Stimulated activated CD4-positive, alpha-beta T cell treated with anti-CD3 and anti-CD28 coated beads, Interleukin-1b, Interleukin-23, amount 100 ng/mL, for 4 hours (primary cell): Measurements from ENCODE around the gene POR.

Experiments
- DNase-seq, 2 donors: peaks; one replicate each; pipeline ENCODE4 v3.0.0-alpha.2; 2020; ENCODE audit warnings: low read depth in 2 of 2

The POR gene

DNA sequence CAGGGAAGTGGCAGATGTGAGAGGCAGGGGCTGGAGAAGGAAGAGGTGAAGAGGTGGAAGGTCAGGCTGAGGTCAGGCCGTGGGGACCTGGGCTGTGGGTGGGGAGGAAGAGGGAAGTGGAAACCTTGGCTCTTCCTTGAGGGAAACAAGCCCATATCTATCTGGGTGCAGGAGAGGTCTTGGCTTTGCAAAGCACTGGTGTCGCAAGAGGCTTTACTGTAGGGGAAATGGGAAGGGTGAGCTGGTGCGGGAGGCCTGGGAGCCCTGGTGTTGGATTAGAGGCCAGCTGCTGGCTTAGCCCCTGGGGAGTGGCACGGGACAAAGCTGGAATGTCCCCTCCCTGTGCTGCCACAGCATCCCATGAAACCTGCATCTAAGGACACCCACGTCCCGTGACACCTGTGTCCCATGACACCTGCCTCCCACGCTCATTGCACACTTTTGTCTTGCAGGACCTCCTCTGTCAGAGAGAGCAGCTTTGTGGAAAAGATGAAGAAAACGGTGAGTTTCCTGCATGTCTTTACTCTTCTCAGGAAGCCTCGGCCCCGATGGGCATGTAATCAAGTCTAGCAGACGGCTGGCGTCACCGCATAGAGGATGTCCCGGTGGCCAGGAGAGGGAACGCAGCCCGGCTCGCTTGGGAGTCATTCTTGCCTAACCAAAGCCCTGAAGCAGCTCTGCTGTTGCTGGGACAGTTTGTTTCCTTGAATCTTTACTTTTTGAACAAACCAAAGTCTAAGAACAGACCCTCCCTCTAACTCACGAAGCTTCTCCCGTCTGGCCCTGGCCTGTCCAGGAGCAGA, 57.2 kb downstream of the POR start:
- DNase-seq: no peak

DNA sequence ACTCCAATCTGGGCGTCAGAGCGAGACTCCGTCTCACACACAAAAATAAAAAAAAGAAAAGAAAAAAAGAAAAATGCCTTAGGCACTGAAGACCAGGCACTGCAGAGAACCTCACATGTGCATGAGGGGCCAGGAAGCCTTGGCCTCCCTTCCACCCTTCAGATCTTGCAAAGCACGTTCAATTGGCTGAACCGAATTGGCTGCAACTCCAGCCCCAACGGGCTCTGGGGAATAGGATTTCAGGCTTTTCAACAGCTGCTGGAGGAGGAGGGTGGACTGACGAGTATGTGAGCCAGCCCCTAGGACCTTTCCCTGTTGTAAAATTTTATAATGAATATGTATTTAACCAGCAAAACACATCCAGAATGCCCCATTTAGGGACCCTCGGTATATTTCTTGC, 62.8 kb downstream of the POR start:
- DNase-seq: no peak

DNA sequence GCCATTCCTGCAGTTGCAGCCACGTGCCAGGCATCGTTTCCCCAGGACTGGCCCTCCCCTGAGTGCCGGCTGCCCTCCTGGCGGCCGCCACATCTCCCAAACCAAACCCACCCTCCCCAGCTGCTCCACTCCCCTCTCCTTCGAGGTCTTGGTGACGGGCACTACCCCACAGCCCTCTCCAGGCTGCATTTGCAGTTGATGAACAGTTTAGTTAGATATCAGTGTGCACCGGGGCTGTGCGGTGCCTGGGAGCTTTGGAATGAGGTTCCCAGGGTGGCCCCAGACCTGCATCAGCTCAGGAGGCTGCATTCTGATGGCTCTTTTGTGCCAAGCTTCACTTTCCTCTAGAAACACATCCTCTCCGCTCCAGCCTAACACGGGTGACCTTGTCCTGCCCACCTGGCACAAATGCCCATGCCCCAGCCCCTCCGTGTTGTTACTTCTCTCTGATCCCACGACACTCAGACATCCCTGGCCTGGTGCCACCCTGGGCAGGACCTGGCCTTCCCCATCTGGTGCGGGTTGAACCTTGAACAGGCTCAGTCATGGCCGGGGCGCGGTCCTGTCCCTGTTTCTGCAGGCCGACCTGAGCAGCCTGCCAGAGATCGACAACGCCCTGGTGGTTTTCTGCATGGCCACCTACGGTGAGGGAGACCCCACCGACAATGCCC, 64.9 kb downstream of the POR start:
- no peak for DNase-seq

DNA sequence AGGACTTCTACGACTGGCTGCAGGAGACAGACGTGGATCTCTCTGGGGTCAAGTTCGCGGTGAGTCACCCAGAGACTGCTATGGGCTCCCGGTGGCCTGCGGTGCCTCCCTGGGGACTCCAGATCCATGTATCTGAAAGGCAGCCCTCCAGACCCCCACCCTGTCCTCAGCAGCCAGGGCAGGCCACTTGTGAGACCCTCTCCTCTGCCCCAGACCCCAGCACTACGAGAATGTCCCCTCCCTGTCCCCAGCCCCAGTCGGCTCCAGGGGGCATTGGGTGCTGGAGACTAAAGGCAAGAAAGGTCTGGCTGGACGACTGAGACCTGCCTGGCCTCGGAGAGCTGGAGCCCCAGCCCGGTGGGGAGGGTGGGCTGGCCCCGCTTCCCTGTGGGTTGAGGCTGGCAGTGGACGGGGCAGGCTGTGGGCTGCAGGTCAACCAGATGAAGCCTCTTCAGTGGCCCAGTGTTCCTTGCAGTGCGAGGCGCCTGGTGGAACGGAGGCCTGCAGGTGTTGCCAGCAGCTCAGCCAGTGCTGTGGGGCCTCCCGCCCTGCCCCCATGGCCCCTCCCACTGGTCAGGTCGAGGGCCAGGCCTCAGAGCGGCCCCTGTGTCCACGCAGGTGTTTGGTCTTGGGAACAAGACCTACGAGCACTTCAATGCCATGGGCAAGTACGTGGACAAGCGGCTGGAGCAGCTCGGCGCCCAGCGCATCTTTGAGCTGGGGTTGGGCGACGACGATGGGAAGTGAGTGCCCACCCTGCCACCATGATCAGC, 65.7 kb downstream of the POR start:
- DNase-seq: no peak

DNA sequence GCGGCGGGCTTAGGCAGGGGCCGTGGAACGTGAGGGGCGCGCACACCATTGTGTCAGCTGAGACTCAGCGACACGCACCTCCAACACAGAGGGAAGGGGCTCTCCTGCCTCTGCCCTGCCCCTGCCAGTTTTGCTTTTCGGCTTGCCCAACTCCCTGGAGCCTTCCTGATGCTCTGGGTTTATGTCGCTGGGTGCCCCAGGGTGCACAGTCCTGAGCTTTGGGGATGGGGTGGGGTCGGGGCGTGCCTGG, 66.2 kb downstream of the POR start:
- no peak for DNase-seq

DNA sequence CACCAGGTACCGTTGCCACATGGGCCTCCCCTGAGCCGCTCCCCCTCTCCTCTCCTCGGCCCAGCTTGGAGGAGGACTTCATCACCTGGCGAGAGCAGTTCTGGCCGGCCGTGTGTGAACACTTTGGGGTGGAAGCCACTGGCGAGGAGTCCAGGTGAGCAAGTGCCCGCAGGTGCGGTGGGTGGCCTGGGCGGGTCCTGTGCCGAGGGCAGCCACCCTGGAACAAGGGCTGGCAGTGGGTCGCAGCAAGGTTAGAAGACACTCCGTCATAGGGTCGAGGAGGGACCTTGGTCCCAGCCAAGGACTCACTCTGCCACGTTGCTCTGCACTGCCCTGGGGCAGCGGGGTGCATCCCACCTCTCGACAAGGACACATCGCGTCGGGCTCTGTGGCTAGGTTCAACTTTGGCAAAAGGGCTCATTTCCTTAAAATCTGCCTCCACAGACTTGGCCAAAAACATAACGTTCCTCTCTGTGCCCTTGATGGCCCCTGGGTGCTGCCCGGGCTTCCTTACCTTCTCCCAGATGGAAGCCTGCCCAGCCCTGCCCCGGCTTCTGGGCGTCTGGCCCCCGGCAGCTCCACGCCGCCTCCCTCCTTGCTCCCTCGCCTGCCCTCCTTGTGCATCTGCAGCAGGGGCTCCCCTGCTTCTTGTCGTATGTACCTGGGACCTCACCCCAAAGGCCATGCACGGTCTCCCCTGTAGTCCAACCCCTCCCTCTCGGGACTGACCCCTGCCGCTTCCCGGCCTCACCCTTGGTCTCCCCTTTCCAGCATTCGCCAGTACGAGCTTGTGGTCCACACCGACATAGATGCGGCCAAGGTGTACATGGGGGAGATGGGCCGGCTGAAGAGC, 66.7 kb downstream of the POR start:
- DNase-seq: no peak

DNA sequence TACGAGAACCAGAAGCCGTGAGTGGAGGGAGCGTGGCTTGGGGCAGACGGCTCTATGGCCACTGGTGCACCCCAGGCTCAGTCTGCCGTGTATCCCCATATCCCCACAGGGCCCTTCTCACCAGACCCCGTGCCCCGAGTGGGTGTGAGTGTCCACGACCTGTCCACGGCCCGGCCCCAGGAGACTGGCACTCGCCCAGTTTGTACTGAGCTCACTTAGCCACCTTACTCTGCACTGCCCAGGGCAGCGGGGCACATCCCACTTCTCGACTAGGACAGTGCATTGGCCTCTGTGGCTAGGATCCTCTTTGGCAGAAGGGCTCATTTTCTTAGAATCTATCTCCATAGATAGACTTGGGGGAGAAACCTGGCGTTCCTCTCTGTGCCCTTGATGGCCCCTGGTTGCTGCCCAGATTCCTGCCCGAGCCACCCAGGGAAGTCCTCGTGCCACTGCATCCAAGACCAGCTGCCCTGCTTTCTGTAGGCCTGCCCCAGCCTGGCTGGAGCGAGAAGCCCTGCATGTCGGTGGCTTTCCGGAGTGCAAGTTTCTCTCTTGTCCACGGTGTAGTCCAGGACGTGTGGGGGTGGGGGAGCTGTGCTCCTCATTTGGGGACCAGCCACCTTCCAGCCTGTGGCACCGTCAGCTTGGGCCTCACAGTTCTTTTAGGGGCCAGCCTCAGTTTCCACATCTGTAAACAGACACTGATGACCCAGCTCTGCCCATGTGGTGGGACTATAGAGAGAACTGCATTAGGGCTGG, 67.5 kb downstream of the POR start:
- DNase-seq: no peak

DNA sequence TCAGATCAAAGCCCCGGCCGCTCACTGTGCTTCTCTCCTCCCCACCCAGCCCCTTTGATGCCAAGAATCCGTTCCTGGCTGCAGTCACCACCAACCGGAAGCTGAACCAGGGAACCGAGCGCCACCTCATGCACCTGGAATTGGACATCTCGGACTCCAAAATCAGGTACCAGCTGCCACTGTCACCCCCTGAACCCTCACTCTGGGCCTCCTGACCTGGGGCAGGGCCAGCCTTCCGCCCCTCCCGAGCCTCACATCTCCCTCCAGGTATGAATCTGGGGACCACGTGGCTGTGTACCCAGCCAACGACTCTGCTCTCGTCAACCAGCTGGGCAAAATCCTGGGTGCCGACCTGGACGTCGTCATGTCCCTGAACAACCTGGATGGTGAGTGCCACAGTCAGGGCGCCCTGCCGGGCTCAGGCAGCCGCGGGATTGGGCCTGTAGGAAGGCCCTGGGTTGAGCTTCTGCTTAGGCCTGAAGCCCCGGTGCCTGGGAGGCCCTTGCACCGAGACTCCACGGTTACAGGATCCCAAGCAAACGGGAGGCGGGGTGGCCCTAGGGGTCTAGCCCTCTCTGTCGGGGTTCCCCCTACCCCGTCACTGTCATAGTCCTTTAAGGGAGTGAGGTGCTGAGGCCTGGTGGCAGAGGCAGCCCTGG, 68.6 kb downstream of the POR start:
- DNase-seq: no peak

DNA sequence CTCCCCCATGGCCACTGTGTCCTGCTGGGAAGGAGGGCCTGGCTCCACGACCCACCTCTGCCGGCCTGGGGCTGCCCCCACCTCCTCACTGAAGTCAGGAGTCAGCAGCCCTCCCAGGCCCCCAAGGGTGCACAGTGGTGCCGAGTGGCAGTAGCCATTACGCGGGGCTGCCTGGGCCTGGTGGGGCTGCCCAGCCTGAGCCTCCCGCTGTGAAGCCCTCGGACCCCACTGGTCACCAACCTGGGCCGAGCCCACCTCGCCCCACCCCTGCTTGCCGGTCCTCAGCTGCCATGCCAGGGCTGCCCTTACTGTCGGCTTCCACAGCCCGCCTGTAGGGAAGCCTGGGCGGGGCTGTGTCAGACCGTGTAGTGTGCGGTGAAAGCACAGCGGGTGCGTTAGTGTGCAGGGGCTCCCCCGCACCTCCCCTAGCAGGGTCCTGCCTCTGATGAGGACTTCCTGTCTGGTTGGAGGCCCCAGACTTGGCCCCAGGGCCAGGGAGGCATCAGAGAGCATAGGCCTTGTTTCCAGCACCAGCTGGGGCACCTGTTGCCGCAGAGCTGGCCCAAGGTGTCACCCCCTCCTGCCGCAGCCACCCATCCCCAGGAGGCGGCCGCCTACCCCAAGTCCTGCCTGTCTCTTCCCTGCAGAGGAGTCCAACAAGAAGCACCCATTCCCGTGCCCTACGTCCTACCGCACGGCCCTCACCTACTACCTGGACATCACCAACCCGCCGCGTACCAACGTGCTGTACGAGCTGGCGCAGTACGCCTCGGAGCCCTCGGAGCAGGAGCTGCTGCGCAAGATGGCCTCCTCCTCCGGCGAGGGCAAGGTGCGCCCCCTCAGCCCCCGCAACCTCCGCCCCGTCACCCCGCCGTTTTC, 69.4 kb downstream of the POR start:
- DNase-seq: no peak

DNA sequence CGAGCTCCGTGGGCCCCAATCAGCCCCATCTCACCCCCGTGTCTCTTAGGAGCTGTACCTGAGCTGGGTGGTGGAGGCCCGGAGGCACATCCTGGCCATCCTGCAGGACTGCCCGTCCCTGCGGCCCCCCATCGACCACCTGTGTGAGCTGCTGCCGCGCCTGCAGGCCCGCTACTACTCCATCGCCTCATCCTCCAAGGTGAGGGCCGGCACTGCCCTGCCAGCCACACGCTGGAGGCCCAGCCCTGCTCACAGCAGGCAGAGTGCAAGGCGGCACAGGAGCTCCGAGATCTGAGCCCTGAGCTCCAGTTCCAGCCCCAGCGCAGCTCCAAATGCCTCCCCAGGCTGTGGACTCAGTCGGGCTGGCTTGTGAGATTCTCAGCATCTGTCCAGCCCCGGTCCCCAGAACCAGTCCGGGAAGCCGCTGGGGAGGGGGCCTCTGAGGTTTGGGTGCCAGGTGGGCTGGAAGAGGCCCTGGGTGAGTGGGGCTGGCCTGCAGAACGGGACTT, 70.1 kb downstream of the POR start:
- no peak for DNase-seq

DNA sequence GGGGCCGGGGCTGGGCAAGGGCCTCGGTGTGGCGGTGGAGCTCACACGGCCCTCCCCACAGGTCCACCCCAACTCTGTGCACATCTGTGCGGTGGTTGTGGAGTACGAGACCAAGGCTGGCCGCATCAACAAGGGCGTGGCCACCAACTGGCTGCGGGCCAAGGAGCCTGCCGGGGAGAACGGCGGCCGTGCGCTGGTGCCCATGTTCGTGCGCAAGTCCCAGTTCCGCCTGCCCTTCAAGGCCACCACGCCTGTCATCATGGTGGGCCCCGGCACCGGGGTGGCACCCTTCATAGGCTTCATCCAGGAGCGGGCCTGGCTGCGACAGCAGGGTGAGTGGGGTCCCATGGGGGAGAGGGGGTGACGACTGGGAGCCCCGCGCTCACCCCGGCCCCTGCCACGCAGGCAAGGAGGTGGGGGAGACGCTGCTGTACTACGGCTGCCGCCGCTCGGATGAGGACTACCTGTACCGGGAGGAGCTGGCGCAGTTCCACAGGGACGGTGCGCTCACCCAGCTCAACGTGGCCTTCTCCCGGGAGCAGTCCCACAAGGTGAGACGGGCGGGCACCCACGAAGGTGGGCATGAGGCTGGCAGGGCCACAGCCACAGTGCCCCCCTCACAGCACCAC, 70.7 kb downstream of the POR start:
- no peak for DNase-seq

DNA sequence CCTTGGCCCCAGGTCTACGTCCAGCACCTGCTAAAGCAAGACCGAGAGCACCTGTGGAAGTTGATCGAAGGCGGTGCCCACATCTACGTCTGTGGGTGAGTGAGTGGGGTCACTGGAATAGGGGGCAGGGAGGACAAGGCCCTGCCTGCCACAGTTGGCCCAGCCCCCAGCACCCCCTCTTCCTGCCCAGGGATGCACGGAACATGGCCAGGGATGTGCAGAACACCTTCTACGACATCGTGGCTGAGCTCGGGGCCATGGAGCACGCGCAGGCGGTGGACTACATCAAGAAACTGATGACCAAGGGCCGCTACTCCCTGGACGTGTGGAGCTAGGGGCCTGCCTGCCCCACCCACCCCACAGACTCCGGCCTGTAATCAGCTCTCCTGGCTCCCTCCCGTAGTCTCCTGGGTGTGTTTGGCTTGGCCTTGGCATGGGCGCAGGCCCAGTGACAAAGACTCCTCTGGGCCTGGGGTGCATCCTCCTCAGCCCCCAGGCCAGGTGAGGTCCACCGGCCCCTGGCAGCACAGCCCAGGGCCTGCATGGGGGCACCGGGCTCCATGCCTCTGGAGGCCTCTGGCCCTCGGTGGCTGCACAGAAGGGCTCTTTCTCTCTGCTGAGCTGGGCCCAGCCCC, 71.3 kb downstream of the POR start:
- no peak for DNase-seq

DNA sequence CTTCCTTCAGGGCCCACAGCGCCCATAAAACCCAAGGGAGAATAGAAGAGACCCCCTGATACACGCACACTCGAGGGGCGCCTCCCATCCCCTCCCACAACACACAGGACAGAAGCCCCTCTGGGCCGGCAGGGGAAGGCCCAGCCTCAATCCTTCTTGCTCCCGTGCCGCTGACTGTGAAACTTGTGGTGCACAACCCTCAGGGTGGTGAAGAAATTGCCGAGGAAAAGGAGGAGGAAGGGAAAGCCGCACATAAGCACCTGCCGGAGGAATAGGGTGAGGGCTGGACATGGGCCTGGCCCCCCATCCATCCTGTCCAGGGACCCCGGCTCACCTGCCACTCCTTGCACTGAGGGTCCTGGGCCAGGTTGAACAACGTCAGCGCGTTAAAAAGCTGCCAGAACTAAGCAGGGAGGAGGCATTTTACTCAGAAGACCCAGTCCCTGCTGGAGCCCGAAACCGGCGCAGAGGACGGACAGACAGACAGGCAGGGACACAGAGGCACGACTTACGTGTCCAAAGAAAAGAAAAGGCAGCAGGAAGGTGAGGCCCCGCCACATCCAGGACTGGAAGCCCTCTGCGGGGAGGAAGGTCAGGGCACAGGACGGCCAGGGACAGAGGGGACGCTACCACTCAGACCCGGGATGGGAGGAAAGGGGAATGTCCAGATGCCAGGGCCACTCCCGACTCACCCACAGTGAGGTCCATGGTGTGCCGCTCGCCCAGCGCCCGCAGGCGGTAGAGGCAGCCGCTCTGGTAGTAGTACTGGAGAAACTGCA, 72.3 kb downstream of the POR start:
- DNase-seq: no peak

DNA sequence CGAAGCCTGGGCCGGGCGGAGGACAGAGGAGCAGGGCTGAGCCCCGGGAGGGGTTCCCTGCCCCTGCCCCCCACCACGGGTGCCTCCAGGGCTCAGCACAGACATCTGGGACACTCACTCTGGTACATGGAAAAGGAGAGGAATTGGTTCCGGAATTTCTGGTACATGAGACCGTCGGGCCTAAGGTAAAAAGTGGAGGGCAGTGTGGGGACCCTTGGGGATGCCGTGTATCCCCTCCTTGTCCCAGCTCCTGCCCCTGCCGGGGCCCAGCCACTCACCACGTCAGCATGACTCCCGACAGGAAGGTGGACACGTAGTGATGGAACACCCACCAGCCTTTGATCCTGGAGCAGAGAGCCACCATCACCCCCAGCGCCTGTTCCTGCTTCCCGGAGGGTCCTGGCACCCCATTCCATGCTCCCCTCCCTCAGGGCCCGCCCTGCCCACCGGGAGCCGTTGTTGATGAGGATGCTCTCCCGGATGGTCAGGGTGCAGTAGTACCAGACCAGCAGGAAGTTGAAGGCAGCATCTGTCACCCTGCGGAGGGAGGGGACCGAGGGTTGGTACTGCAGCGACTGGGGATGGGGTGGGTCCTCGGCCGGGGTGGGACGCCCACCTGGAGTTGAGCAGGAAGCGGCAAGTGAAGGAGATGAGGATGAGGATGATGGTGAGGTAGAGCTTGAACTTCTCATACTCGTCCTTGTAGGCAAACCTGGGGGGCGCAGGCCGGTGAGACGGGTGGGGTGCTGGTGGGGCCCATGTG, 73.0 kb downstream of the POR start:
- no peak for DNase-seq

DNA sequence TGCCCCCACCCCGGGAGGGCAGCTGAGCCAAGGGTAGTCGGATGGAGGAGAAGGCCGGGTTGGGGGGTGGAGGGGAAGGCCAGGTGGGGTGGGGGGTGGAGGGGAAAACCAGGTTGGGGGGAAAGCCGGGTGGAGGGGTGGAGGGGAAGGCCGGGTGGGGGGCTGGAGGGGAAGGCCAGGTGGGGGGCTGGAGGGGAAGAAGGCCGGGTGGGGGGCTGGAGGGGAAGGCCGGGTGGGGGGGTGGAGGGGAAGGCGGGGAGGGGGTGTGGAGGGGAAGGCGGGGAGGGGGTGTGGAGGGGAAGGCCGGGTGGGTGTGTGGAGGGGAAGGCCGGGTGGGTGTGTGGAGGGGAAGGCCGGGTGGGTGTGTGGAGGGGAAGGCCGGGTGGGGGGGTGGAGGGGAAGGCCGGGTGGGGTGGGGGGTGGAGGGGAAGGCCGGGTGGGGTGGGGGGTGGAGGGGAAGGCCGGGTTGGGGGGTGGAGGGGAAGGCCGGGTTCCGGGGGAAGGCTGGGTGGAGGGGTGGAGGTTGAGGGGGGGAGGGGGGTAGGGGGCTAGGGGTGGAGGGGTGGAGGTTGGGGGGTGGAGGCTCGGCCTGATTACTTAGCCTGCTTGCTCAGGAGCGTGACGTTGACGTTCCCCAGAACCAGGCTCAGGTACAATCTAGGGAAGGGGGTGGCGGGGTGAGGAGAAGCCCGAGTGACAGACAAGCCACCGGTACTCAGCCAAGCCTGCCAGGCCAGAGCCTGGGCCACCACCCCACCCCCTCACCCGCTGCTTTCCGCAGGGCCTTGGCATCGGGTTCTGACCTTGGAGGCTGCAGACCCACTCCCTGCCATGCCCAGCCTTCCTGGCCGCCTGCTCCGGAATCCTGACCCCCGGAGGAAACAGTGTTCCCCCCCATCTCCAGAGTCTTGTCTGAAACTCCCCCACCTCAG, 73.9 kb downstream of the POR start:
- no peak for DNase-seq
